Dendritic cell treated with granulocyte-macrophage colony-stimulating factor and Interleukin-4, amounts not matched to agents 40 ng/mL and 50 ng/mL, for 4 days (primary cell): Measurements from ENCODE around the gene MRS2.
"Not testable (repeated sequence)": the region's sequence is repeated elsewhere in the genome, so short reads cannot be mapped to it uniquely, and the experiment has no call there.

Experiments
- H3K27ac Mint-ChIP-seq: one replicate; pipeline ENCODE4 v1.8.0; 2022; ENCODE audit warnings: mild to moderate bottlenecking, mixed read lengths
- H3K27me3 Mint-ChIP-seq: one replicate; pipeline ENCODE4 v1.8.0; 2022; ENCODE audit warnings: mild to moderate bottlenecking, mixed read lengths
- H3K36me3 Mint-ChIP-seq: one replicate; pipeline ENCODE4 v1.8.0; 2022; ENCODE audit warnings: low read depth, mixed read lengths
- H3K4me1 Mint-ChIP-seq: one replicate; pipeline ENCODE4 v1.8.0; 2022; ENCODE audit warnings: low read depth, mixed read lengths
- H3K4me3 Mint-ChIP-seq: one replicate; pipeline ENCODE4 v1.8.0; 2022; ENCODE audit warnings: mild to moderate bottlenecking, moderate library complexity, mixed read lengths
- H3K9me3 Mint-ChIP-seq: one replicate; pipeline ENCODE4 v1.8.0; 2022; ENCODE audit warnings: mixed read lengths
- intact Hi-C: fragments of 100-400 bp; cut with micrococcal nuclease; formaldehyde crosslinking; loops from one replicate; pipeline ENCODE4 v1.15.0; 2022

MRS2 gene

GRCh38 chr6:24402697-24403500 is at the start of gene MRS2:
TSS of gene MRS2 (plus strand) at chr6:24402936. CDS start at chr6:24403047, 111 bp downstream.
- Mint-ChIP-seq H3K4me3 (peak within 1 kb of the TSS; percentile 99), H3K36me3 (peaks cover 27% of the 10 kb centered on the region), H3K27me3 (peaks cover 17% of the 10 kb centered on the region), H3K27ac (peak within 1 kb of the TSS; percentile 80), H3K4me1 (peaks cover 16% of the 10 kb centered on the region), H3K9me3 (no peaks in the 10 kb centered on the region)
- intact Hi-C loops: no loop called here

GRCh38 chr6:24353861-24354260 is 48.9 kb upstream of the MRS2 start:
- Mint-ChIP-seq H3K4me1 (peaks cover 10% of the 10 kb centered on the region), H3K27ac (no peak overlapping the region), H3K27me3 (peaks cover 31% of the 10 kb centered on the region), H3K36me3 (no peaks in the 10 kb centered on the region), H3K4me3 (no peak overlapping the region), H3K9me3 (no peaks in the 10 kb centered on the region)
- intact Hi-C loops: no loop called here

- no peaks in the 10 kb centered on the region for H3K9me3 Mint-ChIP-seq
- no peak overlapping the region for H3K4me3 Mint-ChIP-seq
- no peak overlapping the region for H3K27ac Mint-ChIP-seq
- H3K27me3 Mint-ChIP-seq: peaks cover 40% of the 10 kb centered on the region
- intact Hi-C loops: no loop called here
- no peaks in the 10 kb centered on the region for H3K36me3 Mint-ChIP-seq
- peaks cover 21% of the 10 kb centered on the region for H3K4me1 Mint-ChIP-seq
Observed at GRCh38 chr6:24355393-24355792, 47.3 kb upstream of the MRS2 start.

- peaks cover 41% of the 10 kb centered on the region for H3K27me3 Mint-ChIP-seq
- H3K4me3 Mint-ChIP-seq: no peak overlapping the region
- intact Hi-C loops: no loop called here
- peaks cover 21% of the 10 kb centered on the region for H3K4me1 Mint-ChIP-seq
- H3K27ac Mint-ChIP-seq: no peak overlapping the region
- H3K36me3 Mint-ChIP-seq: no peaks in the 10 kb centered on the region
- H3K9me3 Mint-ChIP-seq: no peaks in the 10 kb centered on the region
Observed at GRCh38 chr6:24356310-24356973, 46.3 kb upstream of the MRS2 start.

- H3K4me1 Mint-ChIP-seq: peaks cover 21% of the 10 kb centered on the region
- H3K4me3 Mint-ChIP-seq: no peak within 1 kb of the TSS
- peaks cover 41% of the 10 kb centered on the region for H3K27me3 Mint-ChIP-seq
- H3K9me3 Mint-ChIP-seq: no peaks in the 10 kb centered on the region
- intact Hi-C loops: no loop called here
- H3K27ac Mint-ChIP-seq: no peak within 1 kb of the TSS
- H3K36me3 Mint-ChIP-seq: no peaks in the 10 kb centered on the region
Observed at GRCh38 chr6:24357336-24358218, 45.2 kb upstream of the MRS2 start, which contains the start of gene DCDC2. TSS of gene DCDC2 (minus strand) at chr6:24358059. CDS start at chr6:24357750, 309 bp downstream.

- Mint-ChIP-seq H3K4me1 (peaks cover 21% of the 10 kb centered on the region), H3K27me3 (peaks cover 43% of the 10 kb centered on the region), H3K4me3 (no peak overlapping the region), H3K9me3 (no peaks in the 10 kb centered on the region), H3K36me3 (no peaks in the 10 kb centered on the region), H3K27ac (no peak overlapping the region)
- intact Hi-C loops: no loop called here
Observed at GRCh38 chr6:24358219-24358821, 44.4 kb upstream of the MRS2 start.

GRCh38 chr6:24359640-24360454 is 42.9 kb upstream of the MRS2 start:
- peak overlapping the region; percentile 72 for H3K4me3 Mint-ChIP-seq
- H3K36me3 Mint-ChIP-seq: no peaks in the 10 kb centered on the region
- no peaks in the 10 kb centered on the region for H3K9me3 Mint-ChIP-seq
- H3K27ac Mint-ChIP-seq: no peak overlapping the region
- peaks cover 21% of the 10 kb centered on the region for H3K4me1 Mint-ChIP-seq
- intact Hi-C loops: loop anchor here (1.0 kb wide), 1 partner anchor 77 kb away; no protein-coding TSS in a partner anchor
- H3K27me3 Mint-ChIP-seq: peaks cover 43% of the 10 kb centered on the region

- H3K9me3 Mint-ChIP-seq: not testable (repeated sequence)
Observed at GRCh38 chr6:24362363-24362762, 40.4 kb upstream of the MRS2 start.

GRCh38 chr6:24365103-24365633 is 37.6 kb upstream of the MRS2 start:
- H3K9me3 Mint-ChIP-seq, intact Hi-C loops, H3K27me3 Mint-ChIP-seq, H3K36me3 Mint-ChIP-seq, H3K4me3 Mint-ChIP-seq, H3K27ac Mint-ChIP-seq, H3K4me1 Mint-ChIP-seq: not testable (repeated sequence)

More at GRCh38 chr6:24362363-24362762, 40.4 kb upstream of the MRS2 start:
- Mint-ChIP-seq H3K27me3 (peaks cover 26% of the 10 kb centered on the region), H3K4me1 (peaks cover 21% of the 10 kb centered on the region)
- intact Hi-C loops, H3K4me3 Mint-ChIP-seq, H3K27ac Mint-ChIP-seq, H3K36me3 Mint-ChIP-seq: not testable (repeated sequence)

GRCh38 chr6:24374612-24375011 is 28.1 kb upstream of the MRS2 start:
- Mint-ChIP-seq H3K36me3 (no peaks in the 10 kb centered on the region), H3K9me3 (no peaks in the 10 kb centered on the region), H3K27me3 (no peaks in the 10 kb centered on the region), H3K4me1 (no peaks in the 10 kb centered on the region), H3K4me3 (no peak overlapping the region), H3K27ac (no peak overlapping the region)
- intact Hi-C loops: no loop called here

GRCh38 chr6:24376871-24377270 is 25.9 kb upstream of the MRS2 start:
- Mint-ChIP-seq H3K36me3 (no peaks in the 10 kb centered on the region), H3K4me3 (no peak overlapping the region), H3K9me3 (no peaks in the 10 kb centered on the region), H3K4me1 (no peaks in the 10 kb centered on the region), H3K27me3 (no peaks in the 10 kb centered on the region), H3K27ac (no peak overlapping the region)
- intact Hi-C loops: no loop called here

- intact Hi-C loops: no loop called here
- Mint-ChIP-seq H3K27me3 (no peaks in the 10 kb centered on the region), H3K4me1 (no peaks in the 10 kb centered on the region), H3K36me3 (no peaks in the 10 kb centered on the region), H3K27ac (no peak overlapping the region), H3K4me3 (no peak overlapping the region), H3K9me3 (no peaks in the 10 kb centered on the region)
Observed at GRCh38 chr6:24378473-24379097, 24.2 kb upstream of the MRS2 start.
